IMR-90 (cell line): ENCODE data around the gene PTGES3. TPM values are rescaled to one million over a fixed set of nuclear protein-coding genes. Genes with fewer than 3 reads are reported as not detected.

Source experiments
- ATAC-seq: fragments of 200-7000 bp; cut with Tn5 transposase; 2 replicates; pipeline ENCODE4 v1.9.1; 2020; ENCODE audit warnings: low read depth, mild to moderate bottlenecking, moderate library complexity
- BruUV-seq: library from RNA; stranded (reverse); fragments of 400-500 nt; replicated peaks from 2 replicates; lab custom pipeline; 2021; lab: Mats Ljungman, UMichigan
- CTCF ChIA-PET: fragments of 300-600 bp; formaldehyde crosslinking; extraction: SDS; loops from one replicate; lab custom pipeline; 2021; ENCODE audit warnings: antibody characterized with exemption; lab: Yijun Ruan, JAX
- POLR2A ChIA-PET: fragments of 300-600 bp; sonication (Branson Sonifier 250); formaldehyde crosslinking; loops from one replicate; lab custom pipeline; 2022; ENCODE audit warnings: antibody characterized with exemption; ENCODE audit not compliant: unreplicated experiment; lab: Charles Lee
- DNase-seq: peaks from one replicate; pipeline ENCODE4 v3.0.0; 2013
- H2AFZ ChIP-seq: replicated peaks from 2 replicates; pipeline ENCODE3; 2013; ENCODE audit warnings: low read length, mild to moderate bottlenecking; ENCODE audit not compliant: poor library complexity
- H2AK5ac ChIP-seq: 2 replicates; pipeline ENCODE4 v1.6.1; 2013; ENCODE audit warnings: low read depth, low read length, inconsistent platforms
- H2AK9ac ChIP-seq: replicated peaks from 2 replicates; pipeline ENCODE3; 2013; ENCODE audit warnings: mild to moderate bottlenecking, low read depth, low read length, moderate library complexity; ENCODE audit not compliant: poor library complexity
- H2BK120ac ChIP-seq: 2 replicates; pipeline ENCODE4 v1.6.1; 2013; ENCODE audit warnings: low read depth, low read length, inconsistent platforms
- H2BK15ac ChIP-seq: 3 replicates; pipeline ENCODE4 v1.6.1; 2013; ENCODE audit warnings: low read depth, low read length, inconsistent platforms
- H2BK20ac ChIP-seq: 2 replicates; pipeline ENCODE4 v1.6.1; 2013; ENCODE audit warnings: low read depth, mild to moderate bottlenecking, inconsistent platforms, low read length, moderate library complexity
- H2BK5ac ChIP-seq: 2 replicates; pipeline ENCODE4 v1.6.1; 2013; ENCODE audit warnings: mild to moderate bottlenecking, low read depth, low read length, inconsistent platforms; ENCODE audit not compliant: poor library complexity, severe bottlenecking
- H3K14ac ChIP-seq: replicated peaks from 2 replicates; pipeline ENCODE4 v1.6.1; 2013; ENCODE audit warnings: low read depth, low read length, inconsistent platforms
- H3K18ac ChIP-seq: 2 replicates; pipeline ENCODE4 v1.6.1; 2013; ENCODE audit warnings: low read depth, low read length, control low read depth
- H3K23ac ChIP-seq: 2 replicates; pipeline ENCODE4 v1.6.1; 2013; ENCODE audit warnings: low read depth, low read length, inconsistent platforms
- H3K27ac ChIP-seq: 2 replicates; pipeline ENCODE4 v1.5.1; 2013; ENCODE audit warnings: mild to moderate bottlenecking, control low read depth, low read length; ENCODE audit not compliant: insufficient read depth
- H3K27me3 ChIP-seq: 2 replicates; pipeline ENCODE4 v1.6.1; 2013; ENCODE audit warnings: low read length; ENCODE audit not compliant: control insufficient read depth, insufficient read depth
- H3K36me3 ChIP-seq: 2 replicates; pipeline ENCODE4 v1.6.1; 2013; ENCODE audit warnings: low read length, mixed read lengths; ENCODE audit not compliant: control insufficient read depth, insufficient read depth
- H3K4ac ChIP-seq: 2 replicates; pipeline ENCODE4 v1.6.1; 2013; ENCODE audit warnings: low read depth, low read length, inconsistent platforms
- H3K4me1 ChIP-seq: 2 replicates; pipeline ENCODE4 v1.6.1; 2013; ENCODE audit warnings: low read length, mixed read lengths; ENCODE audit not compliant: control insufficient read depth, insufficient read depth
- H3K4me2 ChIP-seq: 2 replicates; pipeline ENCODE4 v1.6.1; 2013; ENCODE audit warnings: low read depth, mild to moderate bottlenecking, control low read depth, low read length, moderate library complexity
- H3K4me3 ChIP-seq: 2 replicates; pipeline ENCODE4 v1.5.1; 2013; ENCODE audit warnings: low read depth, mild to moderate bottlenecking, control low read depth, low read length, moderate library complexity; ENCODE audit not compliant: insufficient read depth
- H3K56ac ChIP-seq: 2 replicates; pipeline ENCODE4 v1.6.1; 2013; ENCODE audit warnings: low read length, inconsistent platforms; ENCODE audit not compliant: insufficient read depth; ENCODE audit errors: extremely low read depth
- H3K79me1 ChIP-seq, 2 experiments: 2 replicates each; pipeline ENCODE4 v1.6.1; 2013; ENCODE audit warnings: low read length in 2 of 2, inconsistent platforms in 1 of 2, low read depth in 1 of 2
- H3K9ac ChIP-seq: 2 replicates; pipeline ENCODE4 v1.6.1; 2013; ENCODE audit warnings: low read depth, low read length, control low read depth
- H3K9me1 ChIP-seq: 2 replicates; pipeline ENCODE4 v1.6.1; 2013; ENCODE audit warnings: low read length, inconsistent platforms; ENCODE audit not compliant: insufficient read depth
- H3K9me3 ChIP-seq: 2 replicates; pipeline ENCODE4 v1.6.1; 2013; ENCODE audit warnings: low read length; ENCODE audit not compliant: control insufficient read depth, insufficient read depth
- H4K20me1 ChIP-seq: 2 replicates; pipeline ENCODE4 v1.6.1; 2013; ENCODE audit warnings: low read length, inconsistent platforms; ENCODE audit not compliant: insufficient read depth
- H4K5ac ChIP-seq: 2 replicates; pipeline ENCODE4 v1.6.1; 2013; ENCODE audit warnings: mild to moderate bottlenecking, low read depth, low read length, control low read depth
- H4K8ac ChIP-seq, 2 experiments: 2 replicates each; pipeline ENCODE4 v1.6.1; 2013; ENCODE audit warnings: low read depth in 2 of 2, low read length in 2 of 2, control low read depth in 1 of 2, inconsistent platforms in 1 of 2
- H4K91ac ChIP-seq: 2 replicates; pipeline ENCODE4 v1.6.1; 2013; ENCODE audit warnings: low read depth, low read length, inconsistent platforms; ENCODE audit not compliant: insufficient read depth
- BHLHE40 ChIP-seq: fragments of 150-350 bp; IDR thresholded peaks from 2 replicates; pipeline ENCODE4 v1.6.1; 2016; ENCODE audit warnings: mild to moderate bottlenecking, low read depth, low read length
- CEBPB ChIP-seq: IDR thresholded peaks from 2 replicates; pipeline ENCODE4 v1.6.1; 2012; ENCODE audit warnings: low read depth, low read length, improper control_type of control experiment
- CHD1 ChIP-seq: IDR thresholded peaks from 2 replicates; pipeline ENCODE4 v1.6.1; 2012; ENCODE audit warnings: low read depth, low read length, improper control_type of control experiment
- MAFK ChIP-seq: IDR thresholded peaks from 2 replicates; pipeline ENCODE4 v1.6.1; 2012; ENCODE audit warnings: low read depth, low read length, improper control_type of control experiment
- MXI1 ChIP-seq: IDR thresholded peaks from 2 replicates; pipeline ENCODE4 v1.6.1; 2012; ENCODE audit warnings: low read depth, mild to moderate bottlenecking, low read length, moderate library complexity, borderline replicate concordance
- RAD21 ChIP-seq: IDR thresholded peaks from 2 replicates; pipeline ENCODE4 v1.6.1; 2012; ENCODE audit warnings: low read length, improper control_type of control experiment
- RCOR1 ChIP-seq: IDR thresholded peaks from 2 replicates; pipeline ENCODE4 v1.6.1; 2012; ENCODE audit warnings: mild to moderate bottlenecking, low read length, improper control_type of control experiment; ENCODE audit not compliant: insufficient replicate concordance
- RFX5 ChIP-seq: IDR thresholded peaks from 2 replicates; pipeline ENCODE4 v1.8.0; 2012; ENCODE audit warnings: low read depth, mild to moderate bottlenecking, low read length, moderate library complexity
- SMC3 ChIP-seq: fragments of 150-350 bp; IDR thresholded peaks from 2 replicates; pipeline ENCODE4 v1.6.1; 2016; ENCODE audit warnings: low read depth, mild to moderate bottlenecking, antibody characterized with exemption, low read length, moderate library complexity
- WGBS, 2 experiments: methylation state at CpG; one replicate each; pipeline versions ENCODE4 v1.1.5 to v1.1.7; 2013; ENCODE audit warnings: missing lambda C conversion rate in 2 of 2; ENCODE audit not compliant: insufficient read length in 1 of 2; ENCODE audit errors: extremely low coverage in 2 of 2; 5-methylcytosine and 5-hydroxymethylcytosine counted together
- dilution Hi-C: fragments of 300-500 bp; cut with HindIII; formaldehyde crosslinking; loops from one replicate; pipeline ENCODE4 v1.14.3; 2018; ENCODE audit warnings: low sequenced_read_pairs; ENCODE audit not compliant: unreplicated experiment
- in situ Hi-C: fragments of 300-500 bp; cut with MboI; formaldehyde crosslinking; loops from 3 replicates; pipeline ENCODE4 v1.14.3; 2019; ENCODE audit warnings: low sequenced_read_pairs, inconsistent platforms, mixed read lengths
- intact Hi-C: fragments of 100-400 bp; cut with micrococcal nuclease; formaldehyde crosslinking; loops from 2 replicates; pipeline ENCODE4 v1.10.0; 2022
- polyA plus RNA-seq, 3 experiments: library from polyadenylated mRNA; depleted of rRNA; stranded (reverse); fragments of >200 nt; gene quantifications; 2 replicates each; pipeline ENCODE4 v1.2.3, GENCODE V29; 2012; ENCODE audit warnings: low replicate concordance in 1 of 3
- total RNA-seq: library from RNA; depleted of rRNA; stranded (reverse); fragments of >200 nt; gene quantifications from 2 replicates; pipeline ENCODE4 v1.2.3, GENCODE V29; 2012
- TF ChIP-seq, protein P1 (sequence below): conservative IDR thresholded peaks from 2 replicates; pipeline ENCODE4 v1.5.1; 2012; ENCODE audit warnings: mild to moderate bottlenecking, low read depth, low read length, improper control_type of control experiment

PTGES3 gene
- total and polyA plus RNA-seq, 2 of the 4 experiments (the other 2 are of a cell fraction), result 42.7 to 73.2 TPM

DNA sequence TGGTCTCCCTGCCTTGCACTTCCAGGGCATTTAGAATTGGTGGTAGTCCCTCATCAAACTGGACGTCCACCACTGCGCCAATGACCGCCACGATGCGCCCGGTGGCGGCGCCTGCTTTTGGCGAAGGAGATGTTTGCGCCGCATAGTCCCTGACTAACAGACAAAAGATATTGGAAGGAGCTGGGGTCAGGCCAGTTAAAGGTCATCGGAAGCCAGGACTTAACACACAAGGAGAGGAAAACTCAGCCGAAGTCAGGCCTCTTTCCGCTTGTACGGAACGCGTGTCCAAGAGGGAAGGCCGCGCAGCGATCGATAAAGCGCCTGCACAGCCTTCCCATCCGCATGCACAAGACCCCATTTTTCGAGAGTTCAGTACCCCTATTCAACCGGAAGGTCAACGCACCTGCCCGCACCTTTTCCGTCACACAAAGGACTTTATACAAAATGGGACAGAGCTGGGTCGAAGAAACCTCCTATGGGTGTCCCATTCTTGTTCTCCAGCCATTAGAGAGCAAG is 42.8 kb downstream of the PTGES3 start:
- peak overlapping the region; percentile 23 to 58; a peak in 2 of 4 replicates for H4K8ac ChIP-seq
- no peak overlapping the region for H2BK15ac ChIP-seq
- H3K27me3 ChIP-seq, result no peaks in the 10 kb centered on the region
- peak overlapping the region; percentile 83 for H2AFZ ChIP-seq
- TF ChIP-seq SMC3 (no peak), RFX5 (no peak), RCOR1 (no peak), CHD1 (no peak), BHLHE40 (no peak), CEBPB (no peak), RAD21 (no peak), MXI1 (no peak), MAFK (no peak)
- TF ChIP-seq, protein P1, sequence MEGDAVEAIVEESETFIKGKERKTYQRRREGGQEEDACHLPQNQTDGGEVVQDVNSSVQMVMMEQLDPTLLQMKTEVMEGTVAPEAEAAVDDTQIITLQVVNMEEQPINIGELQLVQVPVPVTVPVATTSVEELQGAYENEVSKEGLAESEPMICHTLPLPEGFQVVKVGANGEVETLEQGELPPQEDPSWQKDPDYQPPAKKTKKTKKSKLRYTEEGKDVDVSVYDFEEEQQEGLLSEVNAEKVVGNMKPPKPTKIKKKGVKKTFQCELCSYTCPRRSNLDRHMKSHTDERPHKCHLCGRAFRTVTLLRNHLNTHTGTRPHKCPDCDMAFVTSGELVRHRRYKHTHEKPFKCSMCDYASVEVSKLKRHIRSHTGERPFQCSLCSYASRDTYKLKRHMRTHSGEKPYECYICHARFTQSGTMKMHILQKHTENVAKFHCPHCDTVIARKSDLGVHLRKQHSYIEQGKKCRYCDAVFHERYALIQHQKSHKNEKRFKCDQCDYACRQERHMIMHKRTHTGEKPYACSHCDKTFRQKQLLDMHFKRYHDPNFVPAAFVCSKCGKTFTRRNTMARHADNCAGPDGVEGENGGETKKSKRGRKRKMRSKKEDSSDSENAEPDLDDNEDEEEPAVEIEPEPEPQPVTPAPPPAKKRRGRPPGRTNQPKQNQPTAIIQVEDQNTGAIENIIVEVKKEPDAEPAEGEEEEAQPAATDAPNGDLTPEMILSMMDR, result no peak
- H2AK9ac ChIP-seq, result peak overlapping the region; percentile 97
- H2BK120ac ChIP-seq, result no peak overlapping the region; the same call in 1 of the 2 replicates
- H3K23ac ChIP-seq, result peak overlapping the region; percentile 80
- dilution Hi-C loops, result no loop called here
- peak overlapping the region; percentile 19 for H3K18ac ChIP-seq
- peak overlapping the region; percentile 74 for H3K4me3 ChIP-seq
- ChIA-PET POLR2A (interaction anchor here (0.5 to 1.3 kb wide), 2 partner anchors 9 to 90 kb away, joined by 3 to 6 read pairs; no protein-coding TSS in a partner anchor), CTCF (interaction anchor here (3.7 kb wide), 1 partner anchor 9 kb away, joined by 11 read pairs; no protein-coding TSS in a partner anchor)
- H4K20me1 ChIP-seq, result peaks cover 31% of the 10 kb centered on the region
- H3K4me1 ChIP-seq, result no peaks in the 10 kb centered on the region
- intact Hi-C loops, result loop anchor here (1.0 to 10.0 kb wide), 2 partner anchors 41 to 360 kb away; partner anchors contain the start of gene ZBTB39
- H2BK5ac ChIP-seq, result peak overlapping the region; percentile 68
- H3K27ac ChIP-seq, result peak overlapping the region; percentile 82
- 8% methylated on average over 8 of the region's 29 CpGs; no CpG with 5 or more reads in 1 of the 2 experiments for WGBS, 2 experiments
- DNase-seq (no peak), ATAC-seq (no peak)
- peak overlapping the region; percentile 83 for H3K4ac ChIP-seq
- H3K9me1 ChIP-seq, result no peaks in the 10 kb centered on the region
- peaks cover 11 to 28% of the 10 kb centered on the region in 2 experiments; a peak in 3 of 4 replicates for H3K79me1 ChIP-seq
- no peaks in the 10 kb centered on the region for H3K9me3 ChIP-seq
- peak overlapping the region; percentile 67 for H4K91ac ChIP-seq
- peak overlapping the region; percentile 88 for H3K56ac ChIP-seq
- peak overlapping the region; percentile 90 for H3K14ac ChIP-seq
- TSS peak; percentile 66 for BruUV-seq
- H3K9ac ChIP-seq, result peak overlapping the region; percentile 87
- in situ Hi-C loops, result no loop called here
- H3K36me3 ChIP-seq, result peaks cover 27% of the 10 kb centered on the region
- H2AK5ac ChIP-seq, result peak overlapping the region; percentile 38
- no peak overlapping the region for H2BK20ac ChIP-seq
- H4K5ac ChIP-seq, result peak overlapping the region; percentile 50
- peak overlapping the region; percentile 97 for H3K4me2 ChIP-seq
